Brain pericyte (primary cell): ENCODE measurements around the gene GATA5.

Source experiments
- DNase-seq: peaks from one replicate; pipeline ENCODE4 v3.0.0-alpha.2; 2012; ENCODE audit warnings: low read depth, low spot score

GATA5 gene

DNA sequence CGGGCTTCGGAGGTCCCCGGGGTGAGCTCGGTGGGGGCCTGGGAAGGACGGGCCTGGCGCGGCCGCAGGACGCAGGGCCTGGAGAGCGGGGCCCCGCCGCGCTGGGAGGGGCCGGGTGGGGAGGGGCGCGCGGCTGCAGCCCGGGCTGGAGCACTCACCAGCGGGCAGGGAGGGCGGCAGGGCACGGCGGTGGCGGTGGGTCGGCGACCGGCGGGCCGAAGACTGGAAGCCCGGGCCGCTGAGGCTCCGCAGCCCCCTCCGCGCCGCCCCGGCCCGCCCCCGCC lies at the start of gene GATA5:
GATA5 (minus strand) TSS at position 224 of the 284 bp plus-strand sequence. CDS start 474 bp downstream, outside the sequence.
- no peak for DNase-seq

GRCh38 chr20:62525014-62525413 lies 49.2 kb upstream of the GATA5 start:
- DNase-seq: no peak

DNA sequence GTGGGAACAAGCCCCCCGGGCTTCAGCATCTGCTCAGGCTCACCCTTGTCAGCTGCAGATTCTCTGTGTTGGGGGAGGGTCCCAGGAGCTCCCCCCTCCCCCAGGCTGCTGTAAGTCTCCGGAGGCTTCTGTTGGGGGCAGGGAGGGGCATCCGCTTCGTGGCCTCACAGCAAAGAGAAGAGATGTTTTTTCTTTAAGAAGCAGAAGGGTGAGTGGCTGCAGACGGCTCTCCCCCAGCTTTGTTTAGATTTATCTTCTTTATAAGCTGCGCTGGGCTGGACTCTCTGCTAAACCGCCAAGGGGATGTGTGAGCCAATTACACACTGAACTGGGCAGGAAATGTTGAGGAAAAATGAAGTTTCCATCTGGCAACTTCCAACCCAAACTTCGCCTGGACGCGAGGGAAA lies 48.7 kb upstream of the GATA5 start:
- no peak for DNase-seq

- no peak for DNase-seq
Observed at GRCh38 chr20:62523473-62524203, 47.8 kb upstream of the GATA5 start.

GRCh38 chr20:62522748-62523396 lies 47.1 kb upstream of the GATA5 start:
- DNase-seq: no peak

DNA sequence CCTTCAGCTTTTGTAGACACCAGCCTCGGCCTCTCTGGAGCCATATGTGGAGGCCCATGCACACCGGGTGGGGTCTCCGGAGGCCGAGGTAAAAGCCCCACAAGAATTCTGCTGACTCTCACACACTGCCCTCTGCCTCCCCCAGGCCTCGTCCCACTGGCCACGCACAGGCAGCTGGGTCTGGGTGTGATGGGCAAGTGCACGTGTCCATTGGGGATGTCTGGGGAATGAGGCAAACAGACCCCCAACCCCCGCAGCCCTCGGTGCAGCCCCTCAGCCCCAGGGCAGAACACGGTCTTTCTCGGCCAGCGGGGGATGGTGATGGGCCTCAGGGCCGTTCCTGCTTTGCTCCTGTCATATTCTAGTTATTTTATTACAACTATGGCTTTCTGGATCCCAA lies 44.0 kb upstream of the GATA5 start:
- no peak for DNase-seq

GRCh38 chr20:62518911-62519310 lies 43.1 kb upstream of the GATA5 start:
- no peak for DNase-seq

- no peak for DNase-seq
Observed at GRCh38 chr20:62517901-62518610, 42.3 kb upstream of the GATA5 start.

DNA sequence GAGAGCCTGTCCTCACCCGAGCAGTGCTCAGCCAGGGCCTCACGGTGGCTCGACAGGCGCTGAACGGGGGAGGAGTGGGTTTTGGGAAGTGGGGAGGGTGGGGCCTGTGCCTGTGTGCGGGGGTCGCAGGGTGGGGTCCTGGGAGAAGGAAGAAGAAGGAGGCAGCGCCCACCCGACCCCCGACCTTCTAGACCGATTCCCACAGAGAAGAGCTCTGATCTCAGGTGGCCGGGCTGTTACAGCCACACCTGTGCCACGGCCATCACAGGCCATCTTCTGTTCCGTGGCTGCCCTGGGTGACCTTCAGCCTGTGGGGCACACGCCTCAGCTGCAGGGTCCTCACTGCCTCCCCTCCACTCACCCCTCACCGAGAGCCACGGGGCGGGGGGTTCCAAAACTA lies 41.4 kb upstream of the GATA5 start:
- no peak for DNase-seq

DNA sequence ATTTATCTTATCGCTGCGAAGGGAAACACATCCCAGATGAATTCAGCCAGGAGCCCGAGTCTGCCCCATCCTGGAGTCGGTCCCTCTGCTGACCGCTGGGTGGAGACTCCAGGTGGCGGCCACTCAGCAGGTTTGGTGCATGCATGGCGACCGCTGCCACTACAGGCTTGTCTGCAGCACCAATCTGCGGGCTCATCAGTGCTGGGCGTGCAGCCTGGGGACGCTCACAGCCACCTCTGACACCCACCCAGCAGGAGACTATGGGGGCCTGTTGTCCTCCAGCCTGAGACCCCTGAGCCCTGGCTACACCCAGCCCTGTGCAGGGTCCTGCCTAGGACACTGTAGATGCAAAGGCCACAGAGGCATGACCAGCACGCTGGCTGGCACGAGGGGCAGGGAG lies 40.5 kb upstream of the GATA5 start:
- no peak for DNase-seq

- DNase-seq: no peak
Observed at GRCh38 chr20:62515826-62516225, 40.0 kb upstream of the GATA5 start.

GRCh38 chr20:62515280-62515679 lies 39.5 kb upstream of the GATA5 start:
- no peak for DNase-seq

- DNase-seq: no peak
Observed at GRCh38 chr20:62513991-62514390, 38.2 kb upstream of the GATA5 start.

DNA sequence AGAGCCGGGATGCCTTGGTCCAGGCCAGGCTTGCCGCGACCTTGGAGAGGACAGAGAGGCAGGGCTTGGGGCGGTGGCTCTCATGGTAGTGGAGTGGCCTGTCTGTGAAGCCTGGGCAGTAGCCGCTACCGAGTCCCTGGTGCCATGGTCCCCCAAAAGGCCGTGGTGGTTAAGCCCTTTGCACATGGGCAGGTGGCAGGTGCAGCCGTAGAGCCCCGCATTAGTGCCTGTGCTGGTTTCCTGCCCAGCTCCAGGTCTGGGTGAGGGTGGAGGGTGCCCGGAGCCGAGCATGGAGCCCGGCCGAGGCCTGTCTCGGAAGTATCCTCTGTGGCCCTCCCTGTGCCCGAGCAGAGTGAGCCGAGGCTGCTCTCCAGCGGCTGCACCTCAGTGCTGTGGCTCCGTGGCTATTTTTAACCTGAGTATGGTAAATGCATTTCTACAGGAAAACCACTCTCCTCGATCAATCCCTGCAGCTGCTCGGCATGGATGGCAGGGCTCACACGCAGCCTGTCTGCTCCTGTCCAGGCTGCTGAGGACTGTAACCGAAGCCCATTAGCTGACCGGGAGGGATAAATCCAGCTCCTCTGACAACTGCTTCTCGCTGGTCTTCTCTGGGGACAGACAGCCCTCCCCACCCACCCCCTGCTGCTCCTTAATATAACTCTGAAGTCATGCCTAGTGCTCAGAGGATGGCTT lies 36.3 kb upstream of the GATA5 start:
- DNase-seq: no peak

GRCh38 chr20:62511300-62511914 lies 35.6 kb upstream of the GATA5 start:
- no peak for DNase-seq

DNA sequence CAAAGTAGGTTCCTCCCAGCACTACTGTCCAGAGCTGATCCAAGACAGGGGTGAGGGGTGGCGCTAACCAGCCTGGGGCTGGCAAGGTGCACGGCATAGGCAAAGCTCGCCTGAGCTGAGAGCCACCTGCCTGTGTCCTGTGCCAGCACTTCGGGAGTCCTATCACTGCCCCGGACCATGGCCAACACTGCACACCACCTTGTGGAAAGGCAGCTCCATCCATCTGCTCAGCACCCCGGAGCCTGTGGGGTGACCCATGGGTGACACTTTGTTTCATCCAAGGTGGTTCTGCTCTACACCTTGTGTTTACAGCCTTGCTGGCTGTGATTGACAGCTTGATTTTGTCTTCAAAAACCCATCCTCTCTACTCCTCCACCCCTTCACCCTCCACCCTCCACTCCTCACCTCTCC lies 32.9 kb upstream of the GATA5 start:
- no peak for DNase-seq

DNA sequence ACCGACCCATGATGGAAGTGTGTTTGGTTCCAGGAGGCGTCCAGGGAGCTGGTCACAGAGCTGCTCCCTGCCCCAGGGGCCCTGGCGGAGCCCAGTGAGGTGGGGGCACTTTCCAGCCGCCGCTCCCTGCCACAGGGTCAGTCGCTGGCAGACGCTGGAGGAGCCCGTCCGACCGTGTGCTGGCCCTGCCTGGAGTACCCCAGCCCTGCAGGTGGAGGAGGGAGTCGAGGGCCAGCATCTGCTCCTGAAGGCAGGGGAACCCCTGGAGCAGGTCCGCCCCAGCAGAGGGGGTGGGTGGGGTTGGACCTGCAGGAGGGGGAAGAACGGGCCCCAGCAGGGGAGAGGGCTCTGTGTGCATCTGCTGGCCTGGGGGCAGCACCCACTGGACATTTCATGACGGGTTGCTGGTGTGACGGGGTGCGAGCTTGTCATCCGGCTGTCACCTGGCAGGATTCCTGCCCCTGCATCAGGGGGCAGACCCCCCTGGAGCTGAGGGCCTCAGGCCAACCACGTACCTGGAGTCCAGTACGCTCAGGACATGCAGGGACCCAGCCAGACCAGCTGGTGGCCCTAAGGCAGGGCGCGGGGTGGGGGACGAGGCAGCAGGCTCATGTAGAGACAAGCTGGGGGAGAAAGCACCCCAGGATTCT lies 32.3 kb upstream of the GATA5 start:
- no peak for DNase-seq

GRCh38 chr20:62507323-62507722 lies 31.5 kb upstream of the GATA5 start:
- no peak for DNase-seq

GRCh38 chr20:62506791-62507190 lies 31.0 kb upstream of the GATA5 start:
- DNase-seq: no peak

GRCh38 chr20:62506087-62506486 lies 30.3 kb upstream of the GATA5 start:
- no peak for DNase-seq

DNA sequence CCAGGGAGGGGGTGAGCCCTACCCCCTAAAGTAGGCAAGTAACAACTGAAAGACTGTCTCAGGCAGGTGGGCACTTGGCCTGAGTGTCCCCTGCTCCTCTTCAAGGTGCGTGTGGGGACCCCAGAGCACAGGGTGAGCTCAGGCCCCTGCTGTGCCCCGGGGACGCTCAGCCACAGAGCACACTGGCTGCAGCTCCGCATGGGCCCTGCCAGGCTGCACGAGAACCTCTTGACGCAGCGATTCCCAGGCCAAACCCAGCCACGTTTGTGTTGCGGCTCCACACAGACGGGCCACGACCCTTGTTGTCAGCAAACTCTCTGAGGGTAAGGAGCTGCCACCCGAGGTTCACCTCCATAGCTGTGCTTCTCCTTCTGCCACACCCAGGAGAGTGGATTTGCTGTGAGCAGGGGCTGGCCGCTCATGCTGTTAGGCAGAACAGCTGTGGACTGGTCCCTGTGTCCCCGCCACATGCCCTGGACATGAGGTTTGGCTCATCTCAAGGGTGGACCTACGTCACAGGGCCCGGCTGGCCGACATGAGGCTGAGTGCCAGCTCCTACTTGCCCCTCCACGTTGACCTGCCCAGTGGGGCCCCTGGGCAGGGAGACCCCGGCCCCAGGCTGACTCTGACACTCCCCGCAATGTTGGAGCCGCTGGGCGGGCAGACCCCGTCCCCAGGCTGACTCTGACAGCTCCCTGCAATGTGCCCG lies 29.7 kb upstream of the GATA5 start:
- DNase-seq: no peak
